ENCODE results near the gene SNX27.
A peak's percentile ranks its signal among the peaks of the same experiment; 100 is the strongest.

Gene SNX27

DNA sequence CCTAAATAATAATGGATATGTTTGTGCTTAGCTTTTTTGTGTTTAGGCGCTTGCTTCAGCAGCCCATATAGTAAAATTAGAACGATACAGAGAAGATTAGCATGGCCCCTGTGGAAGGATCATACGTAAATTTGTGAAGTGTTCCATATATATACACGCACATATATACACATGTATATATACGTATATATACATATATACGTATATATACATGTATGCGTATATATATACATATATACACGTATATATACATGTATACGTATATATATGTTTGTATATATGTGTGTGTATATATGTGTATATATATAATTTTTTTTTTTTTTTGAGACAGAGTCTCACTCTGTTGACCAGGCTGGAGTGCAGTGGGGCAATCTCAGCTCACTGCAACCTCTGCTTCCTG lies 17.4 kb downstream of the SNX27 start:
- H3K27me3 ChIP-seq: no peaks in the 10 kb centered on the region
- no peak overlapping the region for H3K27ac ChIP-seq
- no peaks in the 10 kb centered on the region for H3K4me1 ChIP-seq (ENCODE audit: control insufficient read depth in 1 of 2, insufficient read depth in 1 of 2, low read depth in 1 of 2, low read length in 1 of 2)
- no peak overlapping the region for H3K4me3 ChIP-seq (ENCODE audit: low read depth in 1 of 2, low read length in 1 of 2)
- peaks cover 6% of the 10 kb centered on the region for H3K36me3 ChIP-seq
- TF ChIP-seq, protein P1, sequence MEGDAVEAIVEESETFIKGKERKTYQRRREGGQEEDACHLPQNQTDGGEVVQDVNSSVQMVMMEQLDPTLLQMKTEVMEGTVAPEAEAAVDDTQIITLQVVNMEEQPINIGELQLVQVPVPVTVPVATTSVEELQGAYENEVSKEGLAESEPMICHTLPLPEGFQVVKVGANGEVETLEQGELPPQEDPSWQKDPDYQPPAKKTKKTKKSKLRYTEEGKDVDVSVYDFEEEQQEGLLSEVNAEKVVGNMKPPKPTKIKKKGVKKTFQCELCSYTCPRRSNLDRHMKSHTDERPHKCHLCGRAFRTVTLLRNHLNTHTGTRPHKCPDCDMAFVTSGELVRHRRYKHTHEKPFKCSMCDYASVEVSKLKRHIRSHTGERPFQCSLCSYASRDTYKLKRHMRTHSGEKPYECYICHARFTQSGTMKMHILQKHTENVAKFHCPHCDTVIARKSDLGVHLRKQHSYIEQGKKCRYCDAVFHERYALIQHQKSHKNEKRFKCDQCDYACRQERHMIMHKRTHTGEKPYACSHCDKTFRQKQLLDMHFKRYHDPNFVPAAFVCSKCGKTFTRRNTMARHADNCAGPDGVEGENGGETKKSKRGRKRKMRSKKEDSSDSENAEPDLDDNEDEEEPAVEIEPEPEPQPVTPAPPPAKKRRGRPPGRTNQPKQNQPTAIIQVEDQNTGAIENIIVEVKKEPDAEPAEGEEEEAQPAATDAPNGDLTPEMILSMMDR (IDR thresholded peaks at IDR 0.05): no peak
- H3K9me3 ChIP-seq: no peaks in the 10 kb centered on the region

DNA sequence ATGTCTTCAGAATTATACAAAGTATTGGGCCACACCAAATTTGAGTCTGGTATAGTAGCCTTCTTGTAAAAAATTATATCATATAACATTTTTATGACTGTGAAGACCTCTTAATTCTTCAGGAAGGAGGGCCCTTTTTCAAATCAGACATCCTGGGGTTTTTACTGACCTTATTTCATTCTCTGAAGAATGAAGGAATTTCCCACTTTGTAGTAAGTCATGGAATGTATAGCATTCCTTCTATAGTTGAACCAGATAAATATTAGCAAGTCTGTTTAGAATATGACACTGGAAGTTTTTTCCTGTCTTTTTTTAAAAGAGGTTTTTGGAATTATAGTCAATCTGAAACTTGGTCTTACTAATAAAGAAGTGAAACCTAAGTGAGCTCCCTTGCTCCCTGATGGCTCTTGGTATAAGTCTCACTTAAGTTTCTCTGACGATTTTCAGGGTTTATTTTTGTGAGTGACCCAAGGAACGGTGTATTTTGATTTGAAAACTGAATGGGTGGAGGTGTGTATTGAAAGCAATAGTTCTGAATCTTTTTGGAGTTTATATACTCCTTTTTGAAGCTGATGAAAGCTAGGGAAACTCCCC lies 23.7 kb downstream of the SNX27 start:
- TF ChIP-seq, protein P1 (IDR thresholded peaks at IDR 0.05): no peak
- H3K36me3 ChIP-seq: peaks cover 13% of the 10 kb centered on the region

DNA sequence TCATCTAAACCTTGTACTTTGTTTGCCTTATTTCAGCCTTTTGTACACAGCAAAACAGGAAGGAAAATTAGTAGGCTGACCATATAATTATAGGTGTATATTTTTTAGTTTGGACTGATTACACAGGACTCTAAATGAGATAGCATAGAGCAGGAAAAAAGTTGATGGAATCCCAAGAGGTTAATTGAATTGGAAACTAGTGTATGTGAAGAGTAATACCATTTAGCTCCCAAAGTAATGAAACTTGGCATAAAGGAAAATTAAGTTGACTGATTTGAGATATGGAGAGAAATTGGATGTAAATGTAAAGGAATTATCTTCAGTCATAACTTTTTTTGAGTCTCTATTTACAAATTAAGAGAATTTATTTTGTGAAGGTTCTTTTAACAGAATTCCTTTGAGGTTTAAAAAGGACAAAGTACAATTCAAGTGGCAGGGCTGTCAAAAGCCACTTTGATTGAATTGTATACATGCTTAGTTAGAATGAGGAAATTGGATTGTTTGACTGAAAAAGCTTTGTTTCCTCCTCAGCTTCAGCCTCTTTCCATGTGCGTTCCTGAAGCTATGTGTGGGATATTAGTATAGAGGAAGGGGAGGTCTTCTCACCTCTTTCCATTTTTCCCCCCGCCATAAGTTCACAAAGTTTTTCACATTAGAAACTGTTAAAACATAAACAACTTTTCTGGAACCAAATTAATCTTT lies 26.4 kb downstream of the SNX27 start:
- TF ChIP-seq, protein P1 (IDR thresholded peaks at IDR 0.05): no peak
- Histone ChIP-seq H3K4me1 (ENCODE audit: control insufficient read depth in 1 of 2, insufficient read depth in 1 of 2, low read depth in 1 of 2, low read length in 1 of 2) (peaks cover 0 to 7% of the 10 kb centered on the region in 2 experiments), H3K27me3 (no peaks in the 10 kb centered on the region), H3K27ac (peak overlapping the region; percentile 56), H3K36me3 (peaks cover 18% of the 10 kb centered on the region), H3K9me3 (no peaks in the 10 kb centered on the region), H3K4me3 (ENCODE audit: low read depth in 1 of 2, low read length in 1 of 2) (no peak overlapping the region)

More for the DNA sequence above, 23.7 kb downstream of the SNX27 start:
- no peaks in the 10 kb centered on the region for H3K27me3 ChIP-seq
- H3K27ac ChIP-seq: no peak overlapping the region
- H3K4me3 ChIP-seq (ENCODE audit: low read depth in 1 of 2, low read length in 1 of 2): no peak overlapping the region
- H3K9me3 ChIP-seq: no peaks in the 10 kb centered on the region
- H3K4me1 ChIP-seq (ENCODE audit: control insufficient read depth in 1 of 2, insufficient read depth in 1 of 2, low read depth in 1 of 2, low read length in 1 of 2): peaks cover 0 to 7% of the 10 kb centered on the region in 2 experiments

DNA sequence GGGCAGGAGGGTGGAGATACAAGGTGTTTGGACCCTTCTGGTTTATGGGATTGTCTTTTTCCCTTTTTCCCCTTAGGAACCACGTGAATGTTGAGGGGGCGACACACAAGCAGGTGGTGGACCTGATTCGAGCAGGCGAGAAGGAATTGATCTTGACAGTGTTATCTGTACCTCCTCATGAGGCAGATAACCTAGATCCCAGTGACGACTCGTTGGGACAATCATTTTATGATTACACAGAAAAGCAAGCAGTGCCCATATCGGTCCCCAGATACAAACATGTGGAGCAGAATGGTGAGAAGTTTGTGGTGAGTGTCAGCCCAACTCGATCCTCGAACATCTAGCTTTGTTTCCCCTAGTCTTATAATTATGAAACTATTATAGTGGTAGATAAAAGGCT lies 27.0 kb downstream of the SNX27 start:
- H3K36me3 ChIP-seq: peaks cover 18% of the 10 kb centered on the region
- H3K27ac ChIP-seq: peak overlapping the region; percentile 56
- no peaks in the 10 kb centered on the region for H3K9me3 ChIP-seq
- H3K4me1 ChIP-seq (ENCODE audit: control insufficient read depth in 1 of 2, insufficient read depth in 1 of 2, low read depth in 1 of 2, low read length in 1 of 2): peaks cover 0 to 7% of the 10 kb centered on the region in 2 experiments
- no peak overlapping the region for H3K4me3 ChIP-seq (ENCODE audit: low read depth in 1 of 2, low read length in 1 of 2)
- TF ChIP-seq, protein P1 (IDR thresholded peaks at IDR 0.05): no peak
- H3K27me3 ChIP-seq: no peaks in the 10 kb centered on the region

DNA sequence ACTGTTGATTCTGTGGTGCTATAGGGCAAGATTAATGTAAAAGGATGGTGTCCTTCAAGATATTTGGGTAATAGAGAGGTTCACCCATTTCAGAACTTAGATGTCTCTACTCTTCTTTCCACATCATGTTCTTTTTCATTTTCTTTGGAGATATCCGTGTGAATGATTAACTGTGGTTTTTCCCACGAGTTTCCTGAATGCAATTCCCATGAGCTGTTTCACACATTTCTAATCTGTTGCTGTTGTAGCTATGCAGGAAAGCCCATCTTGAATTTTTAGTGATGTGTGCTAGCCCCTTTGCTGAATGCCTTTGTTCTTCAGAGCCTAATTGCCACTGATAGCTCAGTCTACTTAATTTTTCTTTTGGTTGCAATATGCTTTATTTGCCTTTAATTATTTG lies 27.6 kb downstream of the SNX27 start:
- H3K9me3 ChIP-seq: no peaks in the 10 kb centered on the region
- H3K4me3 ChIP-seq (ENCODE audit: low read depth in 1 of 2, low read length in 1 of 2): no peak overlapping the region
- no peak overlapping the region for H3K27ac ChIP-seq
- H3K27me3 ChIP-seq: no peaks in the 10 kb centered on the region
- peaks cover 18% of the 10 kb centered on the region for H3K36me3 ChIP-seq
- TF ChIP-seq, protein P1 (IDR thresholded peaks at IDR 0.05): no peak
- H3K4me1 ChIP-seq (ENCODE audit: control insufficient read depth in 1 of 2, insufficient read depth in 1 of 2, low read depth in 1 of 2, low read length in 1 of 2): peaks cover 0 to 7% of the 10 kb centered on the region in 2 experiments

Measured in neutrophil (primary cell).